ENCODE data around the gene ZBTB7C. TPM values are rescaled to one million over a fixed set of nuclear protein-coding genes. Genes with fewer than 3 reads are reported as not detected.

ZBTB7C gene
- total RNA-seq, 2 donors from 2014 or later = 1.3 to 2.3 TPM

DNA sequence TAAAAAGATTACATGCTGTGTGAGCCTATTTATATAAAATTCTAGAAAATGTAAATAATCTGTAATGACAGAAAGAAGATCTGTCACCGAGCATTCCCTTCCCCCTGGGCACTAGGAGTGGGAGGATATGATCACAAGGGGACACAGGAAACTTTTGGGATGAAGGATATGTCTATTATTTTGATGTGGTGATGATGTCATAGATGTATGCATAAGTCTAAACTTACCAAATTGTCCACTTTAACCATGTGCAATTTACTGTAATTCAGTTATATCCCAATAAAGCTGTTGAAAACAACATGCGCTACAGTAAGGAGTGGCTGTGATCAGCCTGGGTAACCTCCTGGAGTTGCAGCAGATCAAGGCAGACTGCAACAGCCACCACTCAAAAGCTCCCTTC is 148.9 kb downstream of the ZBTB7C start:
- Histone ChIP-seq H3K27me3 (no peaks in the 10 kb centered on the region), H3K27ac (no peak overlapping the region), H3K36me3 (replicated peaks in 1 of 2; ENCODE audit: insufficient read depth in 1 of 2, low read depth in 2 of 2) (no peaks in the 10 kb centered on the region), H3K9me3 (no peaks in the 10 kb centered on the region), H3K4me1 (no peaks in the 10 kb centered on the region), H3K4me3 (no peak overlapping the region)
- ATAC-seq (no peak), DNase-seq (no peak)
- TF ChIP-seq POLR2A (IDR thresholded peaks at IDR 0.05) = no peak
- TF ChIP-seq, protein P1, sequence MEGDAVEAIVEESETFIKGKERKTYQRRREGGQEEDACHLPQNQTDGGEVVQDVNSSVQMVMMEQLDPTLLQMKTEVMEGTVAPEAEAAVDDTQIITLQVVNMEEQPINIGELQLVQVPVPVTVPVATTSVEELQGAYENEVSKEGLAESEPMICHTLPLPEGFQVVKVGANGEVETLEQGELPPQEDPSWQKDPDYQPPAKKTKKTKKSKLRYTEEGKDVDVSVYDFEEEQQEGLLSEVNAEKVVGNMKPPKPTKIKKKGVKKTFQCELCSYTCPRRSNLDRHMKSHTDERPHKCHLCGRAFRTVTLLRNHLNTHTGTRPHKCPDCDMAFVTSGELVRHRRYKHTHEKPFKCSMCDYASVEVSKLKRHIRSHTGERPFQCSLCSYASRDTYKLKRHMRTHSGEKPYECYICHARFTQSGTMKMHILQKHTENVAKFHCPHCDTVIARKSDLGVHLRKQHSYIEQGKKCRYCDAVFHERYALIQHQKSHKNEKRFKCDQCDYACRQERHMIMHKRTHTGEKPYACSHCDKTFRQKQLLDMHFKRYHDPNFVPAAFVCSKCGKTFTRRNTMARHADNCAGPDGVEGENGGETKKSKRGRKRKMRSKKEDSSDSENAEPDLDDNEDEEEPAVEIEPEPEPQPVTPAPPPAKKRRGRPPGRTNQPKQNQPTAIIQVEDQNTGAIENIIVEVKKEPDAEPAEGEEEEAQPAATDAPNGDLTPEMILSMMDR (IDR thresholded peaks at IDR 0.05) = no peak
- WGBS, 2 donors = 85 to 97% methylated on average over 2 of the region's 2 CpGs
- intact Hi-C loops (cut with DNase I) = no loop called here

DNA sequence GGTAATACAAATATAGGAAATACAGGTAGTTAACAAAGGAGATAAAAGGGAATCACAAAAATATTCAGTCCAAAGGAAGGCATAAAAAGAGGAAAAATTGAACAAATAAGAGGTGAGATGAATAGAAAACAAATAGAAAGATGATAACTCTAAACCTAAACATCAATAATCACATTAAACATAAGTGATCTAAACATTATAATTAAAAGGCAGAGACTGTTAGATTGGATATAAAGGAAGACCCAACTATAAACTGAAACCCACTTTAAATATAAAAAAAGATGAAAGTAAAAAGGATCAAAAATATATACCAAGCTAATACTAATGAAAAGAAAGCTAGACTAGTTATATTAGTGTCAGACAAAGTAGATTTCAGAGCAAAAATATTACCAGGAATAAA is 152.3 kb downstream of the ZBTB7C start:
- Histone ChIP-seq H3K36me3 (replicated peaks in 1 of 2; ENCODE audit: insufficient read depth in 1 of 2, low read depth in 2 of 2) (no peaks in the 10 kb centered on the region), H3K4me1 (no peaks in the 10 kb centered on the region), H3K27me3 (no peaks in the 10 kb centered on the region), H3K9me3 (no peaks in the 10 kb centered on the region), H3K4me3 (no peak overlapping the region), H3K27ac (no peak overlapping the region)
- TF ChIP-seq, protein P1 (IDR thresholded peaks at IDR 0.05) = no peak
- no peak for TF ChIP-seq POLR2A (IDR thresholded peaks at IDR 0.05)
- no peak for DNase-seq
- ATAC-seq = no peak
- intact Hi-C loops (cut with DNase I) = no loop called here

DNA sequence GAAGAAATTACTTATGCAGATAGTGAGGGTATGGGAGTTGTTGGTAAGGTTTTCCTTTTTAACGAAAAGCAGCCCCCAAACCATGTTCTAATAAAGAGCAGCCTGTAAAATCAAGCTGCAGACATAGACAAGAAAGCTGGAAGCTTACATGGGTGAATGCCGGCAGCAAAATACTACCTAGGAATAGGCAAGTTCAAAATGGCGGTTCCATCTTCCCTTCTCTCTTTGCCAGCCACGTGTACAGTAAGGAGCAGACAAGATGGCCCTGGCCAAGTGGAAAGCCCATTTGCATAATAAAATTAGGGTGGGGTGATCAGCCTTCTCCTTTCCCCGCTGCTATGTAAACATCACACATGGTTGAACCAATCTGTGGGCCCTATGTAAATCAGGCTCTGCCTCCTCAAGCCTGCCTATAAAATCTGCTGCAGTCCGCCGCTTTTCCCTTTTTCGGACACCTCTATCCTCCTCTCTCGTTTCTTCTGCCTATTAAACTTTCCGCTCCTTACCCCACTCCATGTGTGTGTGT is 155.0 kb downstream of the ZBTB7C start:
- ATAC-seq = no peak
- Histone ChIP-seq H3K9me3 (no peaks in the 10 kb centered on the region), H3K27ac (no peak overlapping the region), H3K36me3 (replicated peaks in 1 of 2; ENCODE audit: insufficient read depth in 1 of 2, low read depth in 2 of 2) (no peaks in the 10 kb centered on the region), H3K27me3 (no peaks in the 10 kb centered on the region), H3K4me3 (no peak overlapping the region), H3K4me1 (no peaks in the 10 kb centered on the region)
- TF ChIP-seq, protein P1 (IDR thresholded peaks at IDR 0.05) = no peak
- TF ChIP-seq POLR2A (IDR thresholded peaks at IDR 0.05) = no peak
- WGBS, 2 donors = 83 to 85% methylated on average over 10 of the region's 10 CpGs
- DNase-seq = no peak
- intact Hi-C loops (cut with DNase I) = no loop called here

DNA sequence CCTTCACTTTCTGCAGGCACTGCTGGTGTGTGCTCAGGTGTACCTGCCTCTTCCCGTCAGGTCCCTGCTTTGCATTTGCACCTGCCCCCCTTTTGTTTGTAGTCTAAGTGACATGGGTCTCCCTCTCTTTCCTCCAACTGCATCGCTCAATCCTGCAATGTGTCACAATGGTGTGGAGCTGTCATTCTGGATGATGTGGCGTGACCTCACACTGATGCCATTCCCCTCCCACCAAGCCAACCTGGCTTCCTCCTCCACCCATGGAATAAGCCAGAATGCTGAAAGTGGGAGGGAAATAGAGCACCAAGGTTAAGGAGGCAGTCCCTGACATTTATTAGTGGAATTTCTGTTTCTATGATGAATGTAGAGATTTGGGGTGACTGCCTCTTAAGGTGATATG is 156.7 kb downstream of the ZBTB7C start:
- Histone ChIP-seq H3K4me3 (no peak overlapping the region), H3K36me3 (replicated peaks in 1 of 2; ENCODE audit: insufficient read depth in 1 of 2, low read depth in 2 of 2) (no peaks in the 10 kb centered on the region), H3K4me1 (no peaks in the 10 kb centered on the region), H3K9me3 (no peaks in the 10 kb centered on the region), H3K27ac (no peak overlapping the region), H3K27me3 (no peaks in the 10 kb centered on the region)
- TF ChIP-seq POLR2A (IDR thresholded peaks at IDR 0.05) = no peak
- TF ChIP-seq, protein P1 (IDR thresholded peaks at IDR 0.05) = no peak
- 91 to 97% methylated on average over 3 of the region's 3 CpGs for WGBS, 2 donors
- DNase-seq (no peak), ATAC-seq (no peak)
- intact Hi-C loops (cut with DNase I) = no loop called here

DNA sequence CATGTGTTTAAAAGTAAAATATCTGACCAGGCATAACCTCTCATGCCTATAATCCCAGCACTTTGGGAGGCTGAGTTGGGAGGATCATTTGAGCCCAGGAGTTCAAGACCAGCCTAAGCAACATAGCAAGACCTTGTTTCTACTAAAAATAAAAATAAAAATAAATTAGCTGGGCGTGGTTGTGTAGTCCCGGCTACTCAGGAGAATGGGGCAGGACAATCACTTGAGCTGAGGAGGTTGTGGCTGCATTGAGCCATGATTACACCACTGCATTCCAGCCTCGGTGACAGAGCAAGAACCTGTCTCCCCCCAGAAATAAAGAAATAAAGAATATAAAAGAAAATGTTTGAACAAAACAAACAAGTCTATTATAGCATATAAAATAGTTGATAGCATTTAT is 158.3 kb downstream of the ZBTB7C start:
- no peaks in the 10 kb centered on the region for H3K27me3 ChIP-seq
- TF ChIP-seq POLR2A (IDR thresholded peaks at IDR 0.05) = no peak
- TF ChIP-seq, protein P1 (IDR thresholded peaks at IDR 0.05) = no peak
- no peaks in the 10 kb centered on the region for H3K36me3 ChIP-seq (replicated peaks in 1 of 2; ENCODE audit: insufficient read depth in 1 of 2, low read depth in 2 of 2)
- no peak overlapping the region for H3K4me3 ChIP-seq
- H3K9me3 ChIP-seq = no peaks in the 10 kb centered on the region
- WGBS, 2 donors = 80 to 89% methylated on average over 3 of the region's 3 CpGs
- no peak overlapping the region for H3K27ac ChIP-seq
- H3K4me1 ChIP-seq = no peaks in the 10 kb centered on the region
- intact Hi-C loops (cut with DNase I) = no loop called here
- DNase-seq (no peak), ATAC-seq (no peak)

All from body of pancreas (tissue), 4 donors.